COR-L47 (cell line): Measurements from ENCODE around the gene SMCO3.
A peak's percentile ranks its signal among the peaks of the same experiment; 100 is the strongest.
"Not testable (repeated sequence)": the region's sequence is repeated elsewhere in the genome, so short reads cannot be mapped to it uniquely, and the experiment has no call there.

ENCODE experiments used
- DNase-seq: peaks from one replicate; lab custom pipeline; 2025; lab: John Stamatoyannopoulos, UW

Gene SMCO3

GRCh38 chr12:14774906-14775635 is 38.9 kb downstream of the SMCO3 start:
- no peak for DNase-seq

- no peak for DNase-seq
Observed at GRCh38 chr12:14774074-14774905, 39.7 kb downstream of the SMCO3 start.

- no peak for DNase-seq
Observed at GRCh38 chr12:14773685-14774073, 40.3 kb downstream of the SMCO3 start.

- no peak for DNase-seq
Observed at GRCh38 chr12:14772946-14773345, 41.0 kb downstream of the SMCO3 start.

- DNase-seq, result no peak
Observed at GRCh38 chr12:14771651-14772137, 42.3 kb downstream of the SMCO3 start.

- DNase-seq, result peak; percentile 83
Observed at GRCh38 chr12:14770496-14771461, 43.2 kb downstream of the SMCO3 start.

GRCh38 chr12:14769969-14770495 is 44.0 kb downstream of the SMCO3 start:
- peak; percentile 63 for DNase-seq

- DNase-seq, result no peak
Observed at GRCh38 chr12:14769466-14769968, 44.5 kb downstream of the SMCO3 start.

- no peak for DNase-seq
Observed at GRCh38 chr12:14768823-14769405, 45.1 kb downstream of the SMCO3 start.

GRCh38 chr12:14767617-14768016 is 46.4 kb downstream of the SMCO3 start:
- no peak for DNase-seq

GRCh38 chr12:14766649-14767215 is 47.2 kb downstream of the SMCO3 start:
- no peak for DNase-seq

GRCh38 chr12:14766020-14766419 is 48.0 kb downstream of the SMCO3 start:
- DNase-seq, result not testable (repeated sequence)

- no peak for DNase-seq
Observed at GRCh38 chr12:14765398-14765797, 48.6 kb downstream of the SMCO3 start.

- not testable (repeated sequence) for DNase-seq
Observed at GRCh38 chr12:14759711-14760280, 54.2 kb downstream of the SMCO3 start.

- no peak for DNase-seq
Observed at GRCh38 chr12:14756334-14757143, 57.4 kb downstream of the SMCO3 start.
